Stimulated activated CD4-positive, alpha-beta T cell treated with anti-CD3 and anti-CD28 coated beads, Interleukin-4, amount 100 ng/mL, for 24 hours (primary cell): ENCODE results near the gene TRIM52.
A peak's percentile ranks its signal among the peaks of the same experiment; 100 is the strongest.
"Not testable (repeated sequence)": the region's sequence is repeated elsewhere in the genome, so short reads cannot be mapped to it uniquely, and the experiment has no call there.

Experiments
- DNase-seq: peaks from one replicate; pipeline ENCODE4 v3.0.0-alpha.2; 2020

Gene TRIM52

DNA sequence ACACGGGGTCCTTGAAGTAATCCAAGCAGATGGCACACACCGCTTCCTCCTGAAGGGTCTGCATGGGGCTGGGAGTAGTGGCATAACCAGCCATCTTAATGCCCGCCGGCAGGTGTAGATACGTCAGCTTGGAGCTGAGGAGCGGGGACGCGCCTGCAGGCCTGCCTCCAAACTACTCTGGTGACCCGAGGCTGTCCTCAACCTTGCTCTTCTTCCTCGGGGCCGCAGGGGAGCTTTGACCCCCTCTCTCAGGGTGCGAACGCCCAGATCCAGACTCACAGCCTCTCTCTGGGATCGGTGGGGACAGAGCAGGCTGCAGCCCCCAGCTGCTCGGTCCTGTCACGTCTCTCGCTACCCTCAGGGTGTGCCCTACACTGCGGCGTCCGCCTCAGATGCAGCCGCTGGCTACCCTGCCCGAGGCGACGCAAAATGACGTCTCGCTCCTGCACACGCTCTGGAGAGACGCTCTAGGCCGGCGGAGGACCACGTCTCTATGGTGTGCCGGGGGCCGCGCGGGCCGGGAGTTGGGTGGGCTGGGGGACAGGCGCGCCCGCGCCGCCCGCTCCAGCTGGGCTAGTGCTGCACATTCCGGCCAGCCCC lies at the start of gene TRIM52:
Gene TRIM52 (minus strand): TSS at position 424 of the 600 bp plus-strand sequence. CDS start 330 bp downstream, at position 94.
- DNase-seq, result peak; percentile 90

DNA sequence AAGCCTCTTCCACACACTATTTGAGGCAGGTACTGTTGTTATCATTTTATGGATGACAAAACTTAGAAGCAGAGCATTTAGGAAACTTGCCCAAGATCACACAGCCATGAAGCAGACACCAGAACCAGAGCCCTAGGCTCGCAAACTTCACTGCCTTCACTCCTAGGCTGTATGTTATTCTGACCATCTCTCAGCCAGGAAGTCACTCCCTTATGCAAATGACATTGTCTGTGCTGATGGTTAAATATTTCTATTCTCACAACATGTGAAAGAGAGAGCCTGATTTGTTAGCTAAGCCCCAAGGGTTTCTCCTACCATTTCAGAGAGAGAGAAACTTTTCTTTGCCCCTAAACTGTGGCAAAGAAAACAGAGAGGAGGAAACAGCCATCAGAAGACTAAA lies 26.4 kb upstream of the TRIM52 start:
- DNase-seq, result not testable (repeated sequence)

DNA sequence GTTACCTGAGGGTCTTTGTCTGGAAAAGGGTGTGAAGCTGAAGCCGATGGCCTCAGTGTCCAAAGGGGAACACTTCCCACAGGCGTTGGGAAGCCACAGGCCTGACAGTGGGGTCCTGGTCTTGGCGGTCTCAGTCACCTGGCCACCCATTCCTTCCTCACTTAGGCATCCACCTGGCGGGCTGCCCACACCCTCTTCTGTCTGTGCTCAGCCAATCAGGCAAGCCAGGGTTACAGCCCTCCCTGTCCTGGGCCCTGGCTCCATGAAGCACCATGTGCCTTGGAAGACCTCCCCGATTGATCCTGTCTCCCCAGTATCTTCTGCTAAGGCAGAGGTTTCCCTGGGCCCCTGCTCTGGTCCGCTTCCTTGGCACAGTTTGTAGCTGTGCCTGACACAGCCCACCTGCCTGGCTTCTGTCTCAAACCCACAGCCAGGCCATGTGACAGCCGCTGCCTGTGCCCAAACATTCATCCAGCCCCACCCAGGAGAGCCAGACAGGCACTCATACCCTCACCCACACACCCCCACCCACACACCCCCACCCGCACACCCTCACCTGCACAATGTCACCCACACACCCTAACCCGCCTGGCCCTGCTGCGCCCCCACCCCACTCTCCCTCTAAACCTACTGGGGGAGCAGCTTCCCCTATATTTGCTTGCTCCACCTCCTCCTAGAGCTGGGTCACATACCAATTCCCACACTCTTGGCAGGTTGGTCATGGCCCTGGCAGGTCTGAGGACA lies 25.2 kb upstream of the TRIM52 start:
- not testable (repeated sequence) for DNase-seq

DNA sequence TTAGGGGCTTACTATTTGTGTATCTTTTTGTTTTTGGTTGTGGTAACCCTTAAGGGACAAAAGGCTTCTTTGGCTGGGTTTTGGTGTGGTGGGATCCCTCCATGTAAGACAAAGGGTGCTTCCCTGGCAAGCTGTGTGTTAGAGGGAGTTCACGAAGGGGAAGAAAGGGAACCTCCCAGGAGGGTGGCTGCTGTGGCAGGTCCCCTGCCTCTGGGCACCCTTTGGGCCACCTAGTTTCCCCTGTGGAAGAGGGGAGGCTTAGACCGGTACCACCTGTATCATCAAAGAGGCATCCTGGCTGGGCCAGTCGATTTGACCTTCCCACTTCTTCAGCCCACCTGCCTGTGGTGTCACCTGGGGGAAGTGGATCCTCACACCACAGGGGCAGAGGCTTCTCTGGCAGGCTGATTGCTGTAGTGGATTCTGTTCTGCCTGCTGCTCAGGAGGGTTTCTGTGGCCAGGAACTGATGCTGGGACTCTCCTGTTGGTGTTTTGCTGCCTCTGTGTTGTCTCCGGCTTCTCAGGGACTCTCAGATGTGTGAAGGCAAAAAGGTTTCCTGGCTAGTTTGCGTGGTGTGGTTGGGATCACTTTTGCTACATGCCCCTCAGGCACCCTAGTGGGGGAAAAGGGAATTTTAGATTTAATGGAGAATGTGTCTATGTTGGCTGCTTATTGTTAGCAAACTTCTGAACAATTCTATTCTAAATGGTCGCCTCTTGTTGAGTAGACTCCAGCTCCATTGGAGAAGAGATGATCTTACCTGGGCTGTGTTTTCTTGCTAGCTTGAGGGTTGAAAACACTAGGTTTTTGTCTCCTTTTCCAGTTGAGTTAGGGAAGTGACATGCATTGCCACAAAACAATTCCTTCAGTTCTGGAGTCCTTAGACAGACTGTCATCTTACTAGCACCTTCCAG lies 23.2 kb upstream of the TRIM52 start:
- not testable (repeated sequence) for DNase-seq

DNA sequence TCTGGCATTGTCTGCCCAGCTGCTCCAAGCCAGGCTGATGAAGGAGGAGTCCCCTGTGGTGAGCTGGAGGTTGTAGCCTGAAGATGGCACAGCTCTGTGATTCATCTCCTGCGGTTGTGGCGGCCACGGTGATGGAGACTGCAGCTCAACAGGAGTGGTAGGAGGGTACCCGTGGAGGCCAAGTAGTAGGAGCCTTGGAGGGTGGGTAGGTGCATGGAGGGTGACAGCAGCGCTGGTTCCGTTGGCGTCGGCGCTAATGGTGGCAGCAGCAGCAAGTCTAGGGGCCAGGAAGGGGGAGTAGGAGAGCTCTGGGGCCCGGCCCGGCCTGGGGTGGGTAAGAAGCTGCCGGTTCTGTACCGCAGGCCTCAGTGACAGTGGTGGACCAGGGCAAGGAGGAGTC lies 22.4 kb upstream of the TRIM52 start:
- DNase-seq, result no peak

DNA sequence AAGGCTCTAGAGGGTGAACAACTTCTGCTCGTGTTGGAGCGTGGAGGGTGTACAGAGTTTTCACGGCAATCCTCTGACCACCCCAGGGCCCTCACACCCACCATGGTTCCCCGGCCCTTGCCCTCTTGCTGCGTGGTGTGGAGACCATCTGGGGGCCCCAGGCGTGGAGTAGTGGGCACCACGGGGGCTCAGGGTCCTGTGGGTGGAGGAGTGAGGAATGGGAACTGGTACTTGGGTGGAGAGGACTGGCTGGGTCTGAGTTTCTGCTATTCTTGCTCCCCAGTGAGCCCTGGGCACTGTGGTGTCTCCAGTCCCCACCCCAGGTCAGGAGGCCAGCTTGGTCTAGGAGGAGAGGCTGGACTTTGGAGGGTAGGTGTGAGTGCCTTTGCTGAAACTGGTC lies 21.9 kb upstream of the TRIM52 start:
- no peak for DNase-seq

DNA sequence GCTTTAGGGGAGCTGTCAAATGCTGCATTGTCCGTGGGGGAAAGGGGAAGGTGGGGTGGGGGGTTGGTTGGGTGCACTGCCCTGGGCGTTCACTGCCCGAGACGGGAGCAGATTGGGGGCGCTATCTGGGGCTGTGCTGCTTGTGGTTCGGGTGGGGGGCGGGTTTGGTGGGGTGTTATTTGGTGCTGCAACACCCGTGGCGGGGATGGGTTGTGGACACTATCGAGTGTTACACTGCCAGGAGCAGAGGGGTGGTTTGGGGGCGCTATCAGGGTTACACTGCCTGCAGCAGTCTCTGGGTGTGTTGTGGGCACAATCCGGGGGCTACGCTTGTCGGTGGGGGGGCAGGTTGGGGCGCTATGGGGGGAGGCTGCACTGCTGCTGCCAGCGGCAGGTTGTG lies 21.5 kb upstream of the TRIM52 start:
- DNase-seq, result not testable (repeated sequence)

DNA sequence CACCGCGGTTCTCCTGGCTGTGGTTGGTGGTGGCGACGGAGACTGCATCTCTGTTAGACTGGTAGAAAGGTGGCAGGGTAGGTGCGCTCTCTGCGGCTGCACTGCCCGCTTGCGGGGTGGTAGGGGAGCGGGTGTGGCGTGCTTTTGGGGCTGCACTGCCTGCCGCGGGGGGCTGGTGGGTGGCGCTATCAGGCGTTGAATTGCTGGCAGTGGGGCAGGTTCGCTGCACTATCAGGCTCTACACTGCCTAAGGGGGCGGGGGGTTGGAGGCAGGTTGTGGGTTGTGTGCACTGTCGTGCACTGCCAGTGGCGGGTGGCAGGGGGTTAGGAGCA lies 21.0 kb upstream of the TRIM52 start:
- DNase-seq, result no peak

DNA sequence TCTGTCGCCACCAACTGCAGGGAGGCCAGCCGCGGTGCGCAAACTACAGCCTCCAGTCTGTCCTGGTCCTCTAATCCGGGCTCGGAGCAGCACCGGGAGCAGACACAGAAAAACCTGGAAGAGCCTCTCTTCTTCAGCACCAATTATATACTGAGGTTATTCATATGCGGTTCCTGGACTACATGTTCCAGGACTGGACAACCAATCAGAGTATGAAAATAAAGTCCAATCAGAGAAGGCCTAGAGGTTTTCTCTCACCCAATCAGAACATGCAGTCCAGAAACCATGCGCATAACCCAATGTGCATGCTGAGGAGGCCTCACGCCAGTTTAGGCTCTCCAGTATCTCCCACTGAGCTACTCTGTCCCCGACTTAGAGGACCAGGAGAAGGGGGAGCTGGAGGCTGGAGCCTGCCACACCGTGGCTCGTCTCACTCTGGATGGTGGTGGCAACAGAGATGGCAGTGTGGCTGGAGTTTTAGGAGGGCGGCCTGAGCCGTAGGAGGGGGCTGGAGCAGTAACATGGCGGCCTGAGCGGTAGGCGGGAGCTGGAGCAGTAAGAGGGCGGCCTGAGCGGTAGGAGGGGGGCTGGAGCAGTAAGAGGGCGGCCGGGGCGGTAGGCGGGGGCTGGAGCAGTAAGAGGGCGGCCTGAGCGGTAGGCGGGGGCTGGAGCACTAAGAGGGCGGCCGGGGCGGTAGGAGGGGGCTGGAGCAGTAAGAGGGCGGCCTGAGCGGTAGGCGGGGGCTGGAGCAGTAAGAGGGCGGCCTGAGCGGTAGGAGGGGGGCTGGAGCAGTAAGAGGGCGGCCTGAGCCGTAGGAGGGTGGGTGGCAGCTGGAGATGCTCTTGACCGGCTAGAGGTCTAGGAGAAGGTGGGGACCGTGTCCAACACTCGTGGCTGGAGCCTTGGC lies 20.4 kb upstream of the TRIM52 start:
- DNase-seq, result no peak

DNA sequence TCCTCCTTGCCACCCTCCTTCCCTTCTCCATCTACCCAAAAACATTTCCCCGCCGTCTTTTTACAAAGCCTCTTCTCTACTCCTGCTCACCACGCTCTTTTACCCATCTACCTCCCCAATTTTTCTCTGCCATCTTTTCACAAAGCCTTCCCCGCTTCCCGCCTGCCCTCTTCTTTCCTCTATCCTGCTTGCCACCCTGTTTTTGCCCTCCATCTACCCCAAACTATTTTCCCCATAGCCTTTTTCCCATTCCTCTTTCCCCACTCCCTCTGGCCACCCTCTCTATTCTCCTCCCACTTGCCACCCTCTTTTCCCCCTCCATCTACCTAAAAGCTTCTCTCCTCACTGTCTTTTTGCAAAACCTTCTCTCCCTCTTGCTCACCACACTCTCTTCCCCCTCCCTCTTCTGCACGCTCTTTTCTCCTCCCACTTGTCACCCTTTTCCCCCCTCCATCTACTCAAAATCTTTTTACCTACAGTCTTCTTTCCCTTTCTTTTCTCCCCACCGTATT lies 19.4 kb upstream of the TRIM52 start:
- DNase-seq, result no peak

DNA sequence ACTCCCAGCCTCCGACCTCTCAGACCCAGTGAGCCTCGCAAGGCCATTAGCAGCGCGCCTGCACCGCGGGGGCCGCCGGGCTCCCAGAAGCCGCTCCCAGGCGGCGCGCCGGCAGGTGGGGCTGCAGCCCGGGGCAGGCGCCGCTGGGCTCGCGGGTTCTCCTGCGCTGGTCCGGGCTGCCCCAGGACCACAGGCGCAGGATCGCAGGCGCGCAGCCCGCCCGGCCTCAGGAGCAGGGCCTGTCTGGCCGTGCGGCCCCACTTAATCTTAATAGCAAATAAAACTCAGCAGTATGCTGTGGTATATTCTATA lies 12.4 kb upstream of the TRIM52 start:
- DNase-seq, result not testable (repeated sequence)

DNA sequence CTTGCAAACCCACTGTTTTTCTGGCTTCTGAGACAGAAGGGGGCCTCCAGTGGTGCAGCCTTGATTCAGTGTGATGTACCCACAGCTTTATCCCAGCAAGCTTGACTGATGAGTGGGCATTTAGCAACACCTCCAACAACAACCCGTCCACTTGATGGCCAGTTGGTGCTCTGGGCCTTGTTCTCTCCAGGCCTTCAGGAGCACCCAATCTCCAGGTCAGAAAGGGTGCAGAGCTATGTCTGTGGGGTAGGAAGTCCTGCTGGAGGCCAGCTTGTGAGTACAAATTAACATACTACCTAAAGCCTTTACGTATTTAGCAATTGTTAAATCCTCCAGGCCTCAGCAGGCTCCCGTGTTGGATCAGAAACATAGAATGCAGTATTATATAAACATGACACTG lies 10.1 kb upstream of the TRIM52 start:
- no peak for DNase-seq

DNA sequence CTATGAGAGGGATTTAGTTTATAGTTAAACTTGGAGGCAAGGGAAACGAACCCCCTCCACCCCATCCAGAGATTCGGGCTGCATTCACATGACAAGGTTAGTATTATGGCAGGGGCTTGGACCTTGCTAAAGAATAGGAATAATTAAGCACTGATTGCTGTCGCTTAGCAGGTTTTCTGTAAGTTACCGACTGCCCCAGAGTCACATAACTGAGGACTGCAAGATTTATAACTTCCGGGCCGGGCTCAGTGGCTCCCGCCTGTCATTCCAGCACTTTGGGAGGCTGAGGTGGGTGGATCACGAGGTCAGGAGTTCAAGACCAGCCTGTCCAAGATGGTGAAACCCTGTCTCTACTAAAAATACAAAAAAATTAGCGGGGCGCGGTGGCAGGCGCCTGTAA lies 7.0 kb upstream of the TRIM52 start:
- not testable (repeated sequence) for DNase-seq

DNA sequence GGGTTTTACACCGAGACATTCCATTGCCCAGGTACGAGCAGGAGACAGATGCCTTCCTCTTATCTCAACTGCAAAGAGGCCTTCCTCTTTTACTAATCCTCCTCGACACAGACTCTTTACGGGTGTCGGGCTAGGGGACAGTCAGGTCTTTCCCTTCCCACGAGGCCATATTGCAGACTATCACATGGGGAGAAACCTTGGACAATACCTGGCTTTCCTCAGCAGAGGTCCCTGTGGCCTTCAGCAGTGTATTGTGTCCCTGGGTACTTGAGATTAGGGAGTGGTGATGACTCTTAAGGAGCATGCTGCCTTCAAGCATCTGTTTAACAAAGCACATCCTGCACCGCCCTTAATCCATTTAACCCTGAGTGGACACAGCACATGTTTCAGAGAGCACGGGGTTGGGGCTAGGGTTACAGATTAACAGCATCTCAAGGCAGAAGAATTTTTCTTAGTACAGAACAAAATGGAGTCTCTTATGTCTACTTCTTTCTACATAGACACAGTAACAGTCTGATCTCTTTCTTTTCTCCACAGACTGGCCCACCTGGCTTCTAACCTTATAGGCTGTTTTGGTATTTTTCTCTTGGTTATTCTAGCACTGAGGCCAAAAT lies 6.5 kb upstream of the TRIM52 start:
- DNase-seq, result not testable (repeated sequence)

DNA sequence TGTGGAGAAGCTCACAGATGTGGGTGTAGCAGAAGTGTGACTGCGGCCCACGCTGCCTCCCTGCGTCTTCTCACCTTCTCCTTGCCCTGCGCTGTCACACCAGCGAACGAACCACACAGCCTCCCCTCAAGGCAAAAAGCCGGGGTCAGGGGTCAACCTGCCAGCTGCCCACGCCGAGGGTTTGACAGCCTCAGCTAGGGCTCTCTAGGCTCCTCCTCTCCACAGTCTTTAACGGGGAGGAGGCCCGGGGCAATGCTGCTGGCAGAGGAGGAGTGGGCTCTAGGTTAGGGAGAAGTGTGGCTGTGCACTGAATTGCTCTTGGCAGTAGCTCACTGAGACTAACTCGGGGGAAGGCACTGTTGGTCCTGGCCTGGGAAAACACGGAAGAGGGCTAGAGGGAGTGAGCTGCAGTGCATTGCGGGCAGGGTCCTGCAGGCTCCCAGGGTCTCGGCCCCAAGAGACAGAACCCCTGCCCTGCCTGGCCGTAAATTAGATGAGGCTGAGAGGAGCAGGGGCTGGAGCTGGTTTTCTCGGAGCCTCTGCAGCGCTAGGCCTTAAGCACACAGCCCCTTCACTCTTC lies 4.2 kb upstream of the TRIM52 start:
- DNase-seq, result no peak

DNA sequence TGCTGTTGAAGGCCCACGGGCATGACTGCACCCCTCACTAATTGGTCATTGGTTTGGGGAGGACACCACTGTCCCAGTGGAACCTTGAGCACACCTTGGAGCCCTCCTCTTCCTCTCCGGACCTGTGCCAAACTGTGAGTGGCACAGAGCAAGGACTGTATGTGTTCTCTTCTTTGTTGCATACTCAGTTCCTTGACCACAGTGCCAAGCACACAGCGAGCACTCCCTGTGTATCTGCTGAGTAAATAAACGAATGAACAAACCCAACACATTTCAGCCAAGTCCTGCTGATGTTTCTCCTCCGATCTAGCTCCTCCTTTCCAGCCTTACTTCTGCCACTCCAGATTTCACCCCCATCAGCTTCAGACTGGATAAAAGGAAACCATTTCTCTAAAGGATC lies 2.7 kb upstream of the TRIM52 start:
- no peak for DNase-seq

DNA sequence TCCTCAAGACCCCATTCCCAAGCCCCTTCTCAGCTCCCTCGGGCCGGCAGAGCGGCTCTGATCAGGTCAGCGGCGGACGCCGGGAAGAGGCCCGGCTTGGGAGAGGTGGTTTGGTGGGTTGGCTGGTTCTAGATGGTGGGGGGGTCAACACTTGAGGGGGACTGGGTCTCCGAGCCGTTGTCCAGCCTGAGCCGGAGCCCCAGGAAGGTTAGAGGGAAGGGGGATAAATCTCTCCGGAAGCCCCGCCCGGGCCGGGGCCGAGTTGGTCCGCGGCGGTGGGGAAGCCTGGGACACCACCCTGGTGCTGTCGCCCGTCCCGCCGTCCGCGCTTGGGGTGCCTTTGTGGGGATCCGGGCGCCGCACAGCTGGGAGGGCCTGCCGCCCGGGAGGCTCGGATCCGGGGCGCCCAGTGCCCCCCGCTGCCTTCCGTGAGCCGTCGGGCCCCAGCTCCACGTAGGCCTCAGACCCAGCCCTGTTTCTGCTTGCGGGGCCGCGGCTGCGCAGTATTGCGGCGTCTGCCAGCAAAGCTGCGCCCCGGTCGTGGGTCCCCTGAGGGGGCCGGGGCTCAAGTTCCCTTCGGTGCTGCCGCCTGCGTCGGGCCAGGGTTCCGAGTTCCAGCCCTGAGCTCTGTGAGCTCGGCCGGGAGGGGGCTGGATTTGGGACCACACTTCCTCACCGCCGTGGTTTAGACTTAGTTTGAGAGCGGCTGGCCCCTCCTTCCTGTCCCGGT lies 542 bp upstream of the TRIM52 start:
- peak; percentile 74 for DNase-seq

DNA sequence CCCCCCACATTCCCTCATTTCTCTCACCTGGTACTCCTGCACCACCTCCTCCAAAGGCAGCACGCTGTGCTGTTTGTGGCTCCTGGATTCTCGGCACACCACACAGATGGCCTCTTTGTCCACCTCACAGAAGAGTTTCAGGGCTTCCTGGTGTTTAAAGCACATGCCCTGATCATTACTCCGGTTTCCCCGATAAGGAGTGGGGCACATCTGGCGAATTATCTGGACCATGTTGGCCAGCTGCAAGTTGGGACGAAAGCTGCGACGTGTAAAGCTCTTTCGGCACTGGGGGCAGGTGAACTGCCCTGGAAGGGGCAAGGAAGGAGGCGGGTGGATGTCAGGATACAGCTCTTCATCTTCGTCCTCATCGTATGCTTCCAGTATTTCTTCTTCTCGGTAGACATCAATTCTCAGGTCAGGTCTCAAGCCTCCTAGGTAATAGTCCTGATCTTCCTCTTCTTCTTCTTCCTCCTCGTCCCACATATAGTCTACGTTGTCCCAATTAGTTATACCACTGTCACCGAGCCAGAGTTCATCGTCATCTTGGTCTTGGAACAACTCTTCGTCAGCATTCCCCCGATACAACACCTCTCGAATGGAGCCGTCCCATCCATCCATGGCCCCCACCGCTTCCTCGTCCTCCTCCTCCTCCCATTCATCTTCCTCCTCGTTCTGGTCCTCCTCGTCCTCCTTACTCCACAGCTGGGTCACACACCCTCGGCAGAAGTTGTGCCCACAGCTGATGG lies 796 bp downstream of the TRIM52 start:
- no peak for DNase-seq

DNA sequence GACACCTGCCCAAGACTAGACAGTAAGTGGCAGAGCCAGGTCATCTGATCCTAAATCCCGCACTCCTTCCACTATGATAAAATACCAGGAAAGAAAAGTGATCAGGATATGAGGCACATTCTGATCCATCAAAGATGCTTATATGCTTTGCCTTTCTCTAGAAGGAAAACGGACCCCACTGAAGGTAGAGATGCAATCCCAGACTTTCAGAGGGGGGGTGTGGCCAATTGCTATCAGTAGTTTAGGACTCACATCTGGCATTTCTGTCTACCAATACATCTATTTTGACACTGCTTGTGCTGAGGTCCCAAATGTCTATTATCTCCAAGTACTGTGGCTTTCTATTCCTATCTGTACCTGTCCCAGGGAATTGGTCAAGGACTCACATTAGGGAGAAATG lies 1.7 kb downstream of the TRIM52 start:
- no peak for DNase-seq

DNA sequence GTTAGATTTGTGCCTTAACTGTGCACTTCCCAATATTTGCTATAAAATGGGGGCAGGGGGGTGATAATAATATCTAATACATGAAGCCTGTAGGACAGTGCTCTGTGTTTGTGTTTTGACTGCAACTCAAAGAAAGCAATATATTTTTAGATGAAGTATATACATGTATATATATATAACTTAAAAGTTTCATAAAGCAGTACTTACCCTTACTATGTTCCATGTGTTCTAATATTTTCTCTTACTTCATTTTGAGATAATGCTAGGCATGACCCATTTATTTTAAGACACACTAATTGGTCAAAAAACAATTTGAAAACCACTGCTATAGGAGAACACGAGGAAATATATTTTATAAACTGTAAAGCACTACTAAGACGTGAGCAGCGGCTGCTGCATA lies 2.4 kb downstream of the TRIM52 start:
- DNase-seq, result no peak
